GM12878 (cell line): ENCODE data around the gene ITPKB. TPM values are rescaled to one million over a fixed set of nuclear protein-coding genes. Genes with fewer than 3 reads are reported as not detected.
A peak's percentile ranks its signal among the peaks of the same experiment; 100 is the strongest.

Experiments
- ATAC-seq: fragments of 200-7000 bp; cut with Tn5 transposase; 3 replicates; pipeline ENCODE4 v1.9.1; 2020; ENCODE audit warnings: mild to moderate bottlenecking, moderate library complexity
- BruUV-seq: library from RNA; stranded (reverse); fragments of 400-500 nt; replicated peaks from 2 replicates; lab custom pipeline; 2021; lab: Mats Ljungman, UMichigan
- CTCF ChIA-PET: fragments of 300-600 bp; sonication (Branson Sonifier 250); formaldehyde crosslinking; extraction: SDS; loops from one replicate; lab custom pipeline; 2021; ENCODE audit warnings: inconsistent platforms; lab: Yijun Ruan, JAX
- POLR2A ChIA-PET: fragments of 350-600 bp; formaldehyde crosslinking; extraction: SDS; loops from one replicate; lab custom pipeline; 2021; ENCODE audit warnings: inconsistent platforms; lab: Charles Lee
- RAD21 ChIA-PET: fragments of 300-600 bp; sonication (Branson Sonifier 250); formaldehyde crosslinking; loops from one replicate; lab custom pipeline; 2023; ENCODE audit warnings: antibody characterized with exemption; ENCODE audit not compliant: unreplicated experiment; lab: Charles Lee
- SMC1A ChIA-PET: fragments of 300-600 bp; sonication (Branson Sonifier 250); formaldehyde crosslinking; loops from one replicate; lab custom pipeline; 2023; ENCODE audit not compliant: unreplicated experiment, uncharacterized antibody; lab: Charles Lee
- DNase-seq: peaks from one replicate; pipeline ENCODE4 v3.0.0-alpha.2; 2011; ENCODE audit warnings: low read depth, low spot score
- FAIRE-seq: peaks from 3 replicates; lab custom pipeline; 2011; peaks lifted over from hg19 to GRCh38; lab: Jason Lieb, UNC
- H2AFZ ChIP-seq: 2 replicates; pipeline ENCODE4 v1.6.0; 2011; ENCODE audit warnings: low read depth, low read length, control low read depth; ENCODE audit not compliant: control insufficient read depth
- H3K27ac ChIP-seq: 2 replicates; pipeline ENCODE4 v1.5.1; 2011; ENCODE audit warnings: control low read depth; ENCODE audit not compliant: control insufficient read depth, insufficient read depth
- H3K27me3 ChIP-seq, 2 experiments: replicated peaks in 1 of 2; 2 replicates each; pipeline versions ENCODE4 v1.6.0 to v1.6.1; 2011; ENCODE audit warnings: low read length in 1 of 2; ENCODE audit not compliant: control insufficient read depth in 2 of 2, insufficient read depth in 2 of 2
- H3K36me3 ChIP-seq, 2 experiments: 2 replicates each; pipeline ENCODE4 v1.5.1; 2011; ENCODE audit warnings: low read length in 1 of 2; ENCODE audit not compliant: control insufficient read depth in 2 of 2, insufficient read depth in 2 of 2
- H3K4me1 ChIP-seq: 2 replicates; pipeline ENCODE4 v1.6.1; 2011; ENCODE audit warnings: mild to moderate bottlenecking, low read length, moderate library complexity, mixed read lengths; ENCODE audit not compliant: control insufficient read depth, insufficient read depth
- H3K4me2 ChIP-seq: 2 replicates; pipeline ENCODE4 v1.6.0; 2011; ENCODE audit warnings: control low read depth; ENCODE audit not compliant: control insufficient read depth, insufficient read depth
- H3K4me3 ChIP-seq: fragments of 200-600 bp; sonication (generic); 2 replicates; pipeline ENCODE4 v1.5.1; 2016
- H3K79me2 ChIP-seq: 2 replicates; pipeline ENCODE4 v1.6.0; 2011; ENCODE audit warnings: low read length; ENCODE audit not compliant: control insufficient read depth, insufficient read depth
- H3K9ac ChIP-seq: 2 replicates; pipeline ENCODE4 v1.8.0; 2011; ENCODE audit warnings: low read length, control low read depth, mixed read lengths; ENCODE audit not compliant: control insufficient read depth, insufficient read depth
- H3K9me3 ChIP-seq: replicated peaks from 3 replicates; pipeline ENCODE4 v1.5.1; 2011; ENCODE audit warnings: mild to moderate bottlenecking, low read length; ENCODE audit not compliant: control insufficient read depth, insufficient read depth
- H4K20me1 ChIP-seq: 2 replicates; pipeline ENCODE4 v1.6.0; 2011; ENCODE audit not compliant: control insufficient read depth, insufficient read depth
- CREM ChIP-seq: IDR thresholded peaks from 2 replicates; pipeline ENCODE4 v1.6.1; 2014; ENCODE audit warnings: antibody characterized with exemption, low read depth
- JUNB ChIP-seq: IDR thresholded peaks from 2 replicates; pipeline ENCODE4 v1.6.1; 2016; ENCODE audit warnings: antibody characterized with exemption, mild to moderate bottlenecking
- MEF2B ChIP-seq: fragments of 450-650 bp; IDR thresholded peaks from 2 replicates; pipeline ENCODE4 v1.6.1; 2018; ENCODE audit warnings: mild to moderate bottlenecking, moderate library complexity; ENCODE audit not compliant: partially characterized antibody, poor library complexity, severe bottlenecking
- NBN ChIP-seq: fragments of 450-650 bp; IDR thresholded peaks from 2 replicates; pipeline ENCODE4 v1.6.1; 2016
- NFYB ChIP-seq: IDR thresholded peaks from 2 replicates; pipeline ENCODE4 v1.6.1; 2011; ENCODE audit warnings: low read depth, mild to moderate bottlenecking, low read length, improper control_type of control experiment, moderate library complexity; ENCODE audit not compliant: insufficient read depth
- NR2C1 ChIP-seq: fragments of 450-650 bp; IDR thresholded peaks from 2 replicates; pipeline ENCODE4 v1.6.1; 2017; ENCODE audit warnings: antibody characterized with exemption, mild to moderate bottlenecking, moderate library complexity
- SREBF1 ChIP-seq: IDR thresholded peaks from 2 replicates; pipeline ENCODE4 v1.6.1; 2012; ENCODE audit warnings: mild to moderate bottlenecking, low read length
- ZNF384 ChIP-seq: IDR thresholded peaks from 2 replicates; pipeline ENCODE4 v1.6.1; 2012; ENCODE audit warnings: low read depth, mild to moderate bottlenecking, low read length, improper control_type of control experiment, borderline replicate concordance
- WGBS: methylation state at CpG from one replicate; pipeline ENCODE4 v1.1.6; 2016; ENCODE audit warnings: low lambda C conversion rate; ENCODE audit not compliant: insufficient replicate concordance, insufficient coverage; ENCODE audit errors: missing lambda C conversion rate; 5-methylcytosine and 5-hydroxymethylcytosine counted together
- in situ Hi-C: fragments of 300-500 bp; cut with MboI; formaldehyde crosslinking; loops from 9 replicates; pipeline ENCODE4 v1.14.3; 2018; ENCODE audit warnings: mixed read lengths
- intact Hi-C: fragments of 100-400 bp; cut with micrococcal nuclease; formaldehyde crosslinking; loops from one replicate; pipeline ENCODE4 v1.14.2; 2022; ENCODE audit not compliant: unreplicated experiment
- polyA plus RNA-seq, 11 experiments: library from polyadenylated mRNA; depleted of rRNA in 4 of 11; unstranded in 6 of 11; stranded (reverse) in 5 of 11; fragments of >200 nt; fragmentation: Nextera tagmentation in 4 of 11; fragmentation: Illumina TruSeq in 1 of 11; extraction: Ambion mirVana in 4 of 11; extraction: Trizol in 1 of 11; gene quantifications; 1 replicate in 1 of 11; 2 replicates in 10 of 11; pipeline versions ENCODE4 v1.2.1 to v1.2.3, GENCODE V29; 2011 to 2016; ENCODE audit warnings: inconsistent platforms in 2 of 11, missing spikeins in 2 of 11, low read depth in 1 of 11
- total RNA-seq, 4 experiments: library from RNA; depleted of rRNA in 3 of 4; stranded (reverse); fragments of >200 nt in 3 of 4; fragmentation: Illumina TruSeq in 1 of 4; extraction: Trizol in 1 of 4; gene quantifications; 2 replicates each; pipeline versions ENCODE4 v1.2.1 to v1.2.3, GENCODE V29; 2013 to 2021
- TF ChIP-seq, protein P1 (sequence below): fragments of 450-650 bp; IDR thresholded peaks from 2 replicates; pipeline ENCODE4 v1.6.1; 2017; ENCODE audit warnings: mild to moderate bottlenecking
- TF ChIP-seq, protein P2 (sequence below): fragments of 450-650 bp; conservative IDR thresholded peaks from 2 replicates; pipeline ENCODE4 v1.6.1; 2017; ENCODE audit warnings: mild to moderate bottlenecking, moderate library complexity
- TF ChIP-seq, protein P3 (sequence below): fragments of 450-650 bp; IDR thresholded peaks from 2 replicates; pipeline ENCODE4 v1.6.1; 2018; ENCODE audit warnings: mild to moderate bottlenecking, low read depth, moderate library complexity; ENCODE audit not compliant: partially characterized antibody

The ITPKB gene
- total and polyA plus RNA-seq, 10 of the 15 experiments (the other 5 are each of a cell fraction or from before 2014, with no cell fraction given), result 1.3 to 38.7 (median 12.9) TPM

DNA sequence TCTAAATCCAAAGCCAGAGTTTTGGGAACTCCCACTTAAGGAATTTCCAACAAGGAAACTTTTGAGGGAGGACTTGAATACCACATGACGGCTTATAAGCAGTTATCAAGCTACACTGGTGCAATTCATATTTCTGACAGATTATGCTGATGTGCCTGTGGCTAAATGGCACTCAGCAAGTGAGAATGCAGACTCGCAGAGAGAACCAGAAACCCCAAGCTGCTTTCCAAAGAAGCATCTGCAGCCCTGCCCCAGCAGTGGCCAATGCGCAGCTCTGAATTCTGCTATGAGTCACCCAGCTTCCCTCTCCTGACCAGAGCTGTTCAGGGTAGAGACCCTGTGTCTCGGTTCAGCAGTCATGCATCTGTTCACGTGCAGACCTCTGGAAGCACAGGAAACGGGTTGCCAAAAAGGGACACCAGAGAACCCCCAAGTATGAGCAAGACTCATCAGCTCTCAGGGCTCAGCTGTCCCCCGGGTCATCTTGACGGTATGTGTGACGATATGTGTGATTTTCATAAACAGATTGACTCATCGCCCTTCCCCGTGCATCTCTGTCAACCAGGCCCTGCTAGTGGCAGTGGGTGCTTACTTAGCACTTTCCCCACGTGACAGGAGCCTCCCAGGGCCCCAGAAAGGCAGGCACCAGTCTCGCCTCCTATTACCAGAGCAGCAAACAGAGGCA, 76.3 kb downstream of the ITPKB start (continued):
- TF ChIP-seq, protein P1, sequence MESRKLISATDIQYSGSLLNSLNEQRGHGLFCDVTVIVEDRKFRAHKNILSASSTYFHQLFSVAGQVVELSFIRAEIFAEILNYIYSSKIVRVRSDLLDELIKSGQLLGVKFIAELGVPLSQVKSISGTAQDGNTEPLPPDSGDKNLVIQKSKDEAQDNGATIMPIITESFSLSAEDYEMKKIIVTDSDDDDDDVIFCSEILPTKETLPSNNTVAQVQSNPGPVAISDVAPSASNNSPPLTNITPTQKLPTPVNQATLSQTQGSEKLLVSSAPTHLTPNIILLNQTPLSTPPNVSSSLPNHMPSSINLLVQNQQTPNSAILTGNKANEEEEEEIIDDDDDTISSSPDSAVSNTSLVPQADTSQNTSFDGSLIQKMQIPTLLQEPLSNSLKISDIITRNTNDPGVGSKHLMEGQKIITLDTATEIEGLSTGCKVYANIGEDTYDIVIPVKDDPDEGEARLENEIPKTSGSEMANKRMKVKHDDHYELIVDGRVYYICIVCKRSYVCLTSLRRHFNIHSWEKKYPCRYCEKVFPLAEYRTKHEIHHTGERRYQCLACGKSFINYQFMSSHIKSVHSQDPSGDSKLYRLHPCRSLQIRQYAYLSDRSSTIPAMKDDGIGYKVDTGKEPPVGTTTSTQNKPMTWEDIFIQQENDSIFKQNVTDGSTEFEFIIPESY, result no peak
- peak; percentile 98 for TF ChIP-seq CREM
- no peak for TF ChIP-seq SREBF1
- no peak for TF ChIP-seq NR2C1
- TF ChIP-seq, protein P2, sequence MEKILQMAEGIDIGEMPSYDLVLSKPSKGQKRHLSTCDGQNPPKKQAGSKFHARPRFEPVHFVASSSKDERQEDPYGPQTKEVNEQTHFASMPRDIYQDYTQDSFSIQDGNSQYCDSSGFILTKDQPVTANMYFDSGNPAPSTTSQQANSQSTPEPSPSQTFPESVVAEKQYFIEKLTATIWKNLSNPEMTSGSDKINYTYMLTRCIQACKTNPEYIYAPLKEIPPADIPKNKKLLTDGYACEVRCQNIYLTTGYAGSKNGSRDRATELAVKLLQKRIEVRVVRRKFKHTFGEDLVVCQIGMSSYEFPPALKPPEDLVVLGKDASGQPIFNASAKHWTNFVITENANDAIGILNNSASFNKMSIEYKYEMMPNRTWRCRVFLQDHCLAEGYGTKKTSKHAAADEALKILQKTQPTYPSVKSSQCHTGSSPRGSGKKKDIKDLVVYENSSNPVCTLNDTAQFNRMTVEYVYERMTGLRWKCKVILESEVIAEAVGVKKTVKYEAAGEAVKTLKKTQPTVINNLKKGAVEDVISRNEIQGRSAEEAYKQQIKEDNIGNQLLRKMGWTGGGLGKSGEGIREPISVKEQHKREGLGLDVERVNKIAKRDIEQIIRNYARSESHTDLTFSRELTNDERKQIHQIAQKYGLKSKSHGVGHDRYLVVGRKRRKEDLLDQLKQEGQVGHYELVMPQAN, result peak; percentile 45; the same call in 1 of the 2 replicates

DNA sequence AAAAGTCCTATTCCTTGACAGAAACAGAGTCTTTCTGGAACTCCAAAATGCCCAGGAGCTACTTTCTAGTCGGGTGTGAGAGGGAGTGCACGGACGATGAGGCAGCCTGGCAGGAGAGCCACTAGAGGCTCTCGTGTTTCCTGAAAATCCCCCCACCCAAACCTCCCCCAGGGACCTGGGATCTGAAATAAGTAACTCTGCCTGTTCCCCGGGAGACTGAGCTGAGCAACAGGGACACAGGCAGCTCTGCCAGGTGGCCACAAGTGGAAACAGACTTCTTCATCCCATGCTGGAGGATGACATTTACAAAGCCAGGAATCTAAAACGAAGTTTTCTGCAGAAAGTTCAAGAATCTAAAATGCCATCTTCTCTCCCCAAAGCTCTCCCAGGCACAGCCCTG, 77.1 kb downstream of the ITPKB start:
- POLR2A ChIA-PET, result interaction anchor here (0.6 to 3.7 kb wide), 5 partner anchors 8 to 772 kb away, joined by 5 to 13 read pairs (median 9); no protein-coding TSS in a partner anchor
- no peak overlapping the region for H2AFZ ChIP-seq
- H3K36me3 ChIP-seq, result peaks cover 3 to 7% of the 10 kb centered on the region in 2 experiments; a peak in 1 of 4 replicates
- no peak for ATAC-seq
- intact Hi-C loops (loop anchor here (1.0 to 2.0 kb wide), 2 partner anchors 18 to 75 kb away; no protein-coding TSS in a partner anchor), in situ Hi-C loops (no loop called here)
- RAD21 ChIA-PET, result interaction anchor here (1.1 to 4.2 kb wide), 19 partner anchors 8 to 253 kb away, joined by 3 to 30 read pairs (median 5); no protein-coding TSS in a partner anchor
- CTCF ChIA-PET, result interaction anchor here (1.3 to 2.5 kb wide), 10 partner anchors 9 to 167 kb away, joined by 3 to 12 read pairs (median 7); partner anchors contain the start of gene ITPKB
- H3K4me2 ChIP-seq, result no peak overlapping the region
- H3K4me1 ChIP-seq, result peaks cover 57% of the 10 kb centered on the region
- 70% methylated on average over 6 of the region's 6 CpGs for WGBS
- peaks cover 39% of the 10 kb centered on the region for H3K79me2 ChIP-seq
- no peak overlapping the region for H3K4me3 ChIP-seq
- no TSS peak for BruUV-seq
- no peak for DNase-seq
- no peak overlapping the region for H3K9ac ChIP-seq
- no peak overlapping the region for H3K27ac ChIP-seq
- no peaks in the 10 kb centered on the region for H3K9me3 ChIP-seq
- no peaks in the 10 kb centered on the region for H3K27me3 ChIP-seq
- peaks cover 3% of the 10 kb centered on the region; the same call in 1 of the 2 replicates for H4K20me1 ChIP-seq
- no peak for FAIRE-seq
- SMC1A ChIA-PET, result interaction anchor here (0.7 to 5.2 kb wide), 17 partner anchors 9 to 163 kb away, joined by 3 to 67 read pairs (median 6); partner anchors contain the start of gene ITPKB
- no peak for TF ChIP-seq NFYB
- TF ChIP-seq, protein P3, sequence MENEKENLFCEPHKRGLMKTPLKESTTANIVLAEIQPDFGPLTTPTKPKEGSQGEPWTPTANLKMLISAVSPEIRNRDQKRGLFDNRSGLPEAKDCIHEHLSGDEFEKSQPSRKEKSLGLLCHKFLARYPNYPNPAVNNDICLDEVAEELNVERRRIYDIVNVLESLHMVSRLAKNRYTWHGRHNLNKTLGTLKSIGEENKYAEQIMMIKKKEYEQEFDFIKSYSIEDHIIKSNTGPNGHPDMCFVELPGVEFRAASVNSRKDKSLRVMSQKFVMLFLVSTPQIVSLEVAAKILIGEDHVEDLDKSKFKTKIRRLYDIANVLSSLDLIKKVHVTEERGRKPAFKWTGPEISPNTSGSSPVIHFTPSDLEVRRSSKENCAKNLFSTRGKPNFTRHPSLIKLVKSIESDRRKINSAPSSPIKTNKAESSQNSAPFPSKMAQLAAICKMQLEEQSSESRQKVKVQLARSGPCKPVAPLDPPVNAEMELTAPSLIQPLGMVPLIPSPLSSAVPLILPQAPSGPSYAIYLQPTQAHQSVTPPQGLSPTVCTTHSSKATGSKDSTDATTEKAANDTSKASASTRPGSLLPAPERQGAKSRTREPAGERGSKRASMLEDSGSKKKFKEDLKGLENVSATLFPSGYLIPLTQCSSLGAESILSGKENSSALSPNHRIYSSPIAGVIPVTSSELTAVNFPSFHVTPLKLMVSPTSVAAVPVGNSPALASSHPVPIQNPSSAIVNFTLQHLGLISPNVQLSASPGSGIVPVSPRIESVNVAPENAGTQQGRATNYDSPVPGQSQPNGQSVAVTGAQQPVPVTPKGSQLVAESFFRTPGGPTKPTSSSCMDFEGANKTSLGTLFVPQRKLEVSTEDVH, result no peak
- TF ChIP-seq JUNB, result no peak
- TF ChIP-seq NBN, result no peak
- no peak for TF ChIP-seq ZNF384
- no peak for TF ChIP-seq MEF2B
